Sigmoid colon (tissue), 4 donors: ENCODE data around the gene REEP5.

Experiments used
- EP300 ChIP-seq, 4 donors: sonication (generic); formaldehyde crosslinking; IDR thresholded peaks; one replicate each; pipeline ENCODE4 v1.6.1; 2017; ENCODE audit warnings: antibody characterized with exemption in 4 of 4
- POLR2A ChIP-seq, 2 donors: fragments of 450-650 bp; IDR thresholded peaks; one replicate each; pipeline ENCODE4 v1.6.1; 2016; ENCODE audit warnings: antibody characterized with exemption in 2 of 2, mild to moderate bottlenecking in 2 of 2, moderate library complexity in 2 of 2
- POLR2AphosphoS5 ChIP-seq, 4 donors: sonication (generic); formaldehyde crosslinking; IDR thresholded peaks; one replicate each; pipeline ENCODE4 v1.6.1; 2017; ENCODE audit warnings: antibody characterized with exemption in 4 of 4
- TF ChIP-seq, protein P1 (sequence below), 4 experiments: fragments of 450-650 bp in 3 of 4; fragments of 200-600 bp in 1 of 4; IDR thresholded peaks; one replicate each; pipeline ENCODE4 v1.5.1; 2016 to 2019; ENCODE audit warnings: antibody characterized with exemption in 4 of 4, mild to moderate bottlenecking in 3 of 4, moderate library complexity in 2 of 4

DNA sequence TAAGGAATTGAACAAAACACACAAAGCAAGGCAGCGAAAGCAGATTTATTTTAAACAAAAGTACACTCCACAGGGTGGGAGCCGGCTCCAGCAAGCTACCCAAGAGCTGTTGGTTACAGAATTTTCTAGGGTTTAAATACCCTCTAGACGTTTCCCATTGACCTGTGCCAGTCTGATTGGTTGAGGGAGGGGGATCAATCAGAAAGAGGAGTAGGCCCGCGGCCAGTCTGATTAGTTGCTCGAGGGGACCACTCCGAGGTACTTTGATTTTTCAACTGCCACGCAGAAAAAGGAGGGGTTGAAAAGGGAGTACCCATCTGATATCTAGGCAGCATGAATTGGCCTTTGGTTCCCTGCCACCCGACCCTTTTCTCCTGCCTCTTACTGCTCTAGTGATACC, 59.9 kb downstream of the REEP5 start:
- TF ChIP-seq, protein P1, sequence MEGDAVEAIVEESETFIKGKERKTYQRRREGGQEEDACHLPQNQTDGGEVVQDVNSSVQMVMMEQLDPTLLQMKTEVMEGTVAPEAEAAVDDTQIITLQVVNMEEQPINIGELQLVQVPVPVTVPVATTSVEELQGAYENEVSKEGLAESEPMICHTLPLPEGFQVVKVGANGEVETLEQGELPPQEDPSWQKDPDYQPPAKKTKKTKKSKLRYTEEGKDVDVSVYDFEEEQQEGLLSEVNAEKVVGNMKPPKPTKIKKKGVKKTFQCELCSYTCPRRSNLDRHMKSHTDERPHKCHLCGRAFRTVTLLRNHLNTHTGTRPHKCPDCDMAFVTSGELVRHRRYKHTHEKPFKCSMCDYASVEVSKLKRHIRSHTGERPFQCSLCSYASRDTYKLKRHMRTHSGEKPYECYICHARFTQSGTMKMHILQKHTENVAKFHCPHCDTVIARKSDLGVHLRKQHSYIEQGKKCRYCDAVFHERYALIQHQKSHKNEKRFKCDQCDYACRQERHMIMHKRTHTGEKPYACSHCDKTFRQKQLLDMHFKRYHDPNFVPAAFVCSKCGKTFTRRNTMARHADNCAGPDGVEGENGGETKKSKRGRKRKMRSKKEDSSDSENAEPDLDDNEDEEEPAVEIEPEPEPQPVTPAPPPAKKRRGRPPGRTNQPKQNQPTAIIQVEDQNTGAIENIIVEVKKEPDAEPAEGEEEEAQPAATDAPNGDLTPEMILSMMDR (IDR thresholded peaks at IDR 0.05) = no peak
- TF ChIP-seq EP300 (IDR thresholded peaks at IDR 0.05) = no peak
- no peak for TF ChIP-seq POLR2A (IDR thresholded peaks at IDR 0.05)
- TF ChIP-seq POLR2AphosphoS5 (IDR thresholded peaks at IDR 0.05) = no peak
